Keratinocyte (primary cell): ENCODE results near the gene BTNL8. TPM values are rescaled to one million over a fixed set of nuclear protein-coding genes. Genes with fewer than 3 reads are reported as not detected.
"Not testable (repeated sequence)": the region's sequence is repeated elsewhere in the genome, so short reads cannot be mapped to it uniquely, and the experiment has no call there.

Experiments
- DNase-seq: peaks from one replicate; pipeline ENCODE4 v3.0.0-alpha.2; 2011; ENCODE audit warnings: low read depth, missing footprints, low spot score
- FAIRE-seq: peaks from 2 replicates; lab custom pipeline; 2011; peaks lifted over from hg19 to GRCh38; lab: Jason Lieb, UNC
- H2AFZ ChIP-seq: 2 replicates; pipeline ENCODE4 v1.6.0; 2012; ENCODE audit warnings: low read length, control low read depth, inconsistent platforms; ENCODE audit not compliant: control insufficient read depth
- H3K27ac ChIP-seq: 2 replicates; pipeline ENCODE4 v1.5.1; 2011; ENCODE audit warnings: low read length; ENCODE audit not compliant: control insufficient read depth, insufficient read depth
- H3K27me3 ChIP-seq: 3 replicates; pipeline ENCODE4 v1.6.0; 2011; ENCODE audit warnings: low read length; ENCODE audit not compliant: control insufficient read depth, insufficient read depth; ENCODE audit errors: extremely low read depth
- H3K36me3 ChIP-seq, 2 experiments: 2 replicates in 1 of 2; 3 replicates in 1 of 2; pipeline ENCODE4 v1.5.1; 2011; ENCODE audit warnings: low read length in 2 of 2, mild to moderate bottlenecking in 1 of 2; ENCODE audit not compliant: control insufficient read depth in 2 of 2, insufficient read depth in 2 of 2; ENCODE audit errors: extremely low read depth in 1 of 2
- H3K4me1 ChIP-seq: 3 replicates; pipeline ENCODE4 v1.5.1; 2011; ENCODE audit warnings: low read length; ENCODE audit not compliant: control insufficient read depth, insufficient read depth; ENCODE audit errors: extremely low read depth
- H3K4me2 ChIP-seq: 3 replicates; pipeline ENCODE4 v1.6.0; 2011; ENCODE audit warnings: low read depth, low read length; ENCODE audit not compliant: control insufficient read depth, insufficient read depth; ENCODE audit errors: extremely low read depth
- H3K4me3 ChIP-seq, 3 experiments: fragments of 200-600 bp in 1 of 3; sonication (generic) in 1 of 3; 2 replicates in 2 of 3; 3 replicates in 1 of 3; pipeline ENCODE4 v1.5.1; 2011 to 2016; ENCODE audit warnings: low read length in 3 of 3, mild to moderate bottlenecking in 3 of 3, control low read depth in 2 of 3, inconsistent platforms in 1 of 3, low read depth in 1 of 3, mixed read lengths in 1 of 3, mixed run types in 1 of 3, moderate library complexity in 1 of 3; ENCODE audit not compliant: control insufficient read depth in 2 of 3, insufficient read depth in 2 of 3; ENCODE audit errors: extremely low read depth in 1 of 3
- H3K79me2 ChIP-seq: 2 replicates; pipeline ENCODE4 v1.6.0; 2012; ENCODE audit warnings: low read length; ENCODE audit not compliant: control insufficient read depth, insufficient read depth
- H3K9ac ChIP-seq: 3 replicates; pipeline ENCODE4 v1.6.0; 2011; ENCODE audit warnings: low read length; ENCODE audit not compliant: control insufficient read depth, insufficient read depth; ENCODE audit errors: extremely low read depth
- H3K9me1 ChIP-seq: 3 replicates; pipeline ENCODE4 v1.6.0; 2011; ENCODE audit warnings: low read length; ENCODE audit not compliant: control insufficient read depth, insufficient read depth; ENCODE audit errors: extremely low read depth
- H3K9me3 ChIP-seq: 2 replicates; pipeline ENCODE4 v1.5.1; 2012; ENCODE audit warnings: low read depth, low read length; ENCODE audit not compliant: control insufficient read depth
- H4K20me1 ChIP-seq: 3 replicates; pipeline ENCODE4 v1.6.0; 2011; ENCODE audit warnings: low read length; ENCODE audit not compliant: control insufficient read depth, insufficient read depth; ENCODE audit errors: extremely low read depth
- CTCF ChIP-seq, 3 experiments: IDR thresholded peaks in 1 of 3; conservative IDR thresholded peaks in 1 of 3; optimal IDR thresholded peaks in 1 of 3; 2 replicates in 2 of 3; 3 replicates in 1 of 3; pipeline versions ENCODE3 to v1.5.1; 2011; ENCODE audit warnings: low read length in 3 of 3, mild to moderate bottlenecking in 3 of 3, moderate library complexity in 2 of 3, control low read depth in 1 of 3, inconsistent platforms in 1 of 3; ENCODE audit not compliant: insufficient read depth in 2 of 3; ENCODE audit errors: extremely low read depth in 1 of 3
- EZH2 ChIP-seq: IDR thresholded peaks from one replicate; pipeline ENCODE4 v1.6.1; 2012; ENCODE audit warnings: inconsistent platforms, mild to moderate bottlenecking, low read length, moderate library complexity
- dilution Hi-C: fragments of 300-500 bp; cut with MboI; formaldehyde crosslinking; loops from one replicate; pipeline ENCODE4 v1.7.0; 2020; ENCODE audit warnings: low sequenced_read_pairs; ENCODE audit not compliant: extremely low pct_ligation_motif_present
- polyA plus RNA-seq, 5 experiments: library from polyadenylated mRNA; depleted of rRNA in 3 of 5; stranded (reverse) in 3 of 5; stranded (forward) in 1 of 5; unstranded in 1 of 5; fragments of >200 nt; gene quantifications; 1 replicate in 1 of 5; 2 replicates in 3 of 5; 3 replicates in 1 of 5; pipeline versions ENCODE4 v1.2.1 to v1.2.3, GENCODE V29; 2011 to 2012; ENCODE audit warnings: missing spikeins in 2 of 5, low read depth in 1 of 5, low replicate concordance in 1 of 5

Gene BTNL8
- polyA plus RNA-seq, 1 donor (not counting 4 experiments of a cell fraction or from before 2014, with no cell fraction given): not detected

GRCh38 chr5:180889381-180889780, 9.6 kb upstream of the BTNL8 start:
- no peaks in the 10 kb centered on the region for H3K36me3 ChIP-seq
- no peak overlapping the region for H3K4me3 ChIP-seq
- no peak for TF ChIP-seq CTCF (optimal IDR thresholded peaks at IDR 0.05 in 1 of 3, IDR thresholded peaks at IDR 0.05 in 1 of 3, conservative IDR thresholded peaks at IDR 0.05 in 1 of 3; ENCODE audit: extremely low read depth in 1 of 3, insufficient read depth in 2 of 3, low read length in 3 of 3)
- no peak for TF ChIP-seq EZH2
- H2AFZ ChIP-seq: no peak overlapping the region
- no peak overlapping the region for H3K27ac ChIP-seq
- no peak overlapping the region for H3K4me2 ChIP-seq
- H3K9ac ChIP-seq: no peak overlapping the region
- H3K4me1 ChIP-seq: no peaks in the 10 kb centered on the region
- H3K27me3 ChIP-seq: no peaks in the 10 kb centered on the region
- no peaks in the 10 kb centered on the region for H4K20me1 ChIP-seq
- H3K79me2 ChIP-seq: no peaks in the 10 kb centered on the region
- DNase-seq (no peak), FAIRE-seq (no peak)
- dilution Hi-C loops: no loop called here
- H3K9me1 ChIP-seq: no peaks in the 10 kb centered on the region
- H3K9me3 ChIP-seq: no peaks in the 10 kb centered on the region

GRCh38 chr5:180895330-180895729, 3.6 kb upstream of the BTNL8 start:
- H4K20me1 ChIP-seq, H3K27me3 ChIP-seq, H3K4me1 ChIP-seq, H2AFZ ChIP-seq, dilution Hi-C loops, H3K4me3 ChIP-seq, H3K27ac ChIP-seq, DNase-seq, H3K9me3 ChIP-seq, H3K9me1 ChIP-seq, FAIRE-seq, H3K79me2 ChIP-seq, H3K36me3 ChIP-seq, H3K9ac ChIP-seq, H3K4me2 ChIP-seq: not testable (repeated sequence)

- no peak for FAIRE-seq
- H3K9me1 ChIP-seq: no peaks in the 10 kb centered on the region
- TF ChIP-seq EZH2 (no peak), CTCF (optimal IDR thresholded peaks at IDR 0.05 in 1 of 3, IDR thresholded peaks at IDR 0.05 in 1 of 3, conservative IDR thresholded peaks at IDR 0.05 in 1 of 3; ENCODE audit: extremely low read depth in 1 of 3, insufficient read depth in 2 of 3, low read length in 3 of 3) (no peak)
- H3K79me2 ChIP-seq: no peaks in the 10 kb centered on the region
- no peaks in the 10 kb centered on the region for H3K4me1 ChIP-seq
- H3K4me2 ChIP-seq: no peak overlapping the region
- H3K4me3 ChIP-seq: no peak overlapping the region
- H3K27me3 ChIP-seq: no peaks in the 10 kb centered on the region
- no peak overlapping the region for H2AFZ ChIP-seq
- no peaks in the 10 kb centered on the region for H4K20me1 ChIP-seq
- no peak overlapping the region for H3K27ac ChIP-seq
- H3K36me3 ChIP-seq: no peaks in the 10 kb centered on the region
- DNase-seq: no peak
- dilution Hi-C loops: no loop called here
- no peak overlapping the region for H3K9ac ChIP-seq
- no peaks in the 10 kb centered on the region for H3K9me3 ChIP-seq
These were observed 1.2 kb downstream of the BTNL8 start for GRCh38 chr5:180900178-180900577.
